Measurements from ENCODE around the gene EXOSC5.
"Not testable (repeated sequence)": the region's sequence is repeated elsewhere in the genome, so short reads cannot be mapped to it uniquely, and the experiment has no call there.

EXOSC5 gene

DNA sequence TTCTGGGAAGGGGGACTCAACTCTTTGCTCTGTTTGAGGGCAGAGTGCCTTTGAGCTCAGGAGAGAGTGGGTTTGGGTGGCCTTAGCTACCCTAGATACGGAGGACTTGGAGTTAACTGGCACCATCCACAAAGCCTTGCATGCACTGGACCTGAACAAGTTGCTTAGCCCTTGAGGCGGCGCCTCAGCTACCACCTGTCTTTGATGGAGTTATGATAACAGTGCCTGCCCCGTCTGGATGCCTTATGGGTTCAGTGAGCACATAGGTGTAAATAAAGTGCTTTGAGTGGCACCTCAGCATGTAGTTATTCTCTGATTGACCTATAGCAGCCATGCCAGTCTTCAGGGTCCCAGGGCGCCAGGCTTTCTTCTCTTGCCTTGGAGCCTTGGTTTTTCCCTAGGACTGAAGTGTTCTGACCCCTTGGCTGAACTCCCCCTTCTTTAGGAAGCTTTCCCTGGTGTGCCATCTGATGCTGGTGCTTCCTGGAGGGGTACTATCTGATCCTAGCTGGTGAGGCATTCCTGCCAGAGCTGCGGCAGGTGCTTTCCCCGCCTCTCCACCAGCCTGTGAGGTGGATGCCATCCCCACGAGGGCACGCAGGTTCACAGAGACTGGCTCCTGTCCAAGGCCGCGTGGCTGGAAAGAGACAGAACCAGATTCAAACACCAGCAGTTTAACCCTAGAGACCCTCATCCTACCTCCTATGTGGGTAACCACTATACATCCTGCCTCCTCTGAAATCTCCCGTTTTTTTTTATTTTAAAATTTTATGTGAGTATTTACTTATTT is 6.2 kb upstream of the EXOSC5 start:
- no peak for DNase-seq

DNA sequence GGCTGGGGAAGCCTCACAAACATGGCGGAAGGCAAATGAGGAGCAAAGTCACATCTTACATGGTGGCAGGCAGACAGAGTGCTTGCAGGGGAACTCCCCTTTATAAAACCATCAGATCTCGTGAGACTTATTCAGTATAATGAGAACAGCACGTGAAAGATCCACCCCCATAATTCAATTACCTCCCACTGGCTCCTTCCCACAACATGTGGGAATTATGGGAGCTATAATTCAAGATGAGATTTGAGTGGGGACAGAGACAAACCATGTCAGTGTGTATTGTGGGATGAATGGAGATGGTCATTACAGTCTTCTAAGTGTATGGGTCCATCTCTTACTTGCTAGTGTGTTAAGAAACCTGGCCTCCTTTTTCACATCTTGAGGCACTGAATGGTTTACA is 4.9 kb upstream of the EXOSC5 start:
- DNase-seq = no peak

DNA sequence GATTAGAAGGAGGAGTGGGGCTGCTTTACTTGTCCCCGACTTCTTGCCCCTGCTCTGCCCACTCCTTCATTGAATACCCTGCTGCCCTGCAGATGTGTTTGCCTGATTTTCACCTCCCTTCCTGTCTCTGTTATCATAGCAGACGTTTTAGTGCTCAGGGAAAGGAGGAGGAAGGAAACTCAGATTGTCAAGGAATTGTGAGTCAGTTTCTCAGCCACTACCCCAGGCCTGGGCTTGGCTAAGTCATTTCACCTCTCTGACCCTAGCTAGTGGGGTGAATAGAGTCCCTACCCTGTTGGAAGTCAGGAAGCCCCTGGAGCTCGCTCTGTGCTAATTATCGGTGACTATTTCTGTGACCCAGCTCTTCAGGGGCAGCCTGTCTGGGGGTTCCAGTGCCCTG is 4.3 kb upstream of the EXOSC5 start:
- no peak for DNase-seq

DNA sequence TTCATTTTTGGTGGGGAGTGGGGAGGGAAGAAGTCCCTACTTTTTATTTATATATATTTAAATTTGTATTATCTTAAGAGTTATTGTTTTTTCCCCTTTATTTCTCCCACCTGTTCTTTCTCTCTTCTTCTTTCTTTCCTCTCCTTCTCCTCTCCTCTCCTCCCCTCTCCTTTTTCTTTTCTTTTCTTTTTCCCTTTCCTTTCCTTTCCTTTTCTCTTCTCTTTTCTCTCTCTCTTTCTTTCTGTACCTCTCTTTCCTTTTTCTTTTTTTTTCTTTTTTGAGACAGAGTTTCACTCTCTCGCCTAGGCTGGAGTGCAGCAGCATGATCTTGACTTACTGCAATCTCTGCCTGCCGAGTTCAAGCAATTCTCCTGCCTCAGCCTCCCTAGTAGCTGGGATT is 2.4 kb upstream of the EXOSC5 start:
- DNase-seq = no peak

DNA sequence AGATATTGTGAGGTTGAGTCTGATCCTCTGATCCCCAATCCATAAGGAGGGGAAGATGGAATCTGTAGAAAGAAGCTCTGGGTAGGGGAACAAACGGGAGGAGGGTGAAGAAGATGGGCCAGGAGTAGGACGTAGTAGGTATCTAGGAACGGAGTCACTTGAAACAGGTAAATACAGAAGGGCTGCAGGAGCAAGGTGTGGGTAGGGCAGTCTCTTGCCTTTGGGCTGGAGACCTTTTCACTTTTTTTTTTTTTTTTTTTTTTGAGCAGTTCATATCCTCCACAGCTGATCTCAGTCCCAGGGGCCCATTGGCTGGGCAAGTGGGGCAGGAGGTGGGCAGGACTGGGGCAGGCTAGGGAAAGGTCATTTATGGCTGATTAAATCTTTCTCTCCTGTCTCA is 1.9 kb upstream of the EXOSC5 start:
- DNase-seq = no peak

DNA sequence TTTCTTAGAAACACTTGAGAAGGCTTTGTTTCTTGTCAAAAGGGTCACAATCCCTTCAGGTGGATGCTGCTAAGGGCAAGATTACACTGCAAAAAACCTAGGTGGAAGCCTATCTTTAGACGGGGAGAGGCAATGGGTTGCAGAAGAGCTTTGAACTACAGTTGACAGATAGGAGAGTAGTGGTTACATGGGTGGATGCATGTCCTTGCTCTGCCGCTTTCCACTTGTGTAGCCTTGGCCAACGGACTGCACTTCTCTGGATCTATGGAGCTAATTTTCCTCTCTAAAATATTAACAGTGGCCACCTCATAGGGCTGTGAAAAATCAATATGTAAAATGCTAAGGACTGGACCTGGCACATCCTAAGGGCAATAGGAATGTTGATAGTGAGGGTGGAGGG is 1.4 kb upstream of the EXOSC5 start:
- no peak for DNase-seq

DNA sequence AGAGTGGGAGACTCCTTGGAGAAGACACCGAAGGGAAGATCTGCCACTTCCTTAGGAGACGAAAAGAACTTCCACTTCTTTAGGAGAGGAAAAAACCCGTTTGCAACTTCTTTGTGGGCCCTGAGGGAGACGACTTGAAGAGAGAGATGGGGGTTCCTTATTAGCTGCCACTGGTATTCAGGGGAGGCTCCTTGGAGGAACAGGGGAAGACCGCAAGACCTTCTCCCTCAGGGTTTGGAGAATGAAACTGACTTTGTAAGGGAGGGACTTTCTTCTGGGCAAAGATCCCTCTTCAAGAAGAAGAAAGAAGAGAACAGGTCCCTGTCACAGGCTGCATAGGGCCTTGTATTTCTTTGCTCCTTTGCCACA is 875 bp upstream of the EXOSC5 start:
- DNase-seq = no peak

DNA sequence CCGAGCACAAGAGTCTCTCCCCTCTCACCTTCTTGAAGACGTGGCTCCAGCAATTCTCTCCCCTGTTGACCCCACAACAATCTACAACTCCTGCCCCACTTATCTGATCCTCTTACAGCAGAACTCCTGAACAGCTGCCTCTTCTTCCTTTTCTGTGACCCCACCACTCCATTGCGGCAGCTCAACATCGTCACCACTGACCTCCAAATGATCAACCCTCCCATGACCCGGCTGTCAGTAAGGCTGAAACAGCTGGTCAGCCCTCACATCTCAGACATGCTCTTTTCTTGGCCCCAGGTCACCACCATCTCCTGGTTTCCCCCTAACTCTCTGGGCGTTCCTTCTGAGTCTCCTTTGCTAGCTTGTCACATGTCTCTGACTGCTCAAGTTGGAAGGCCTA is 1.8 kb downstream of the EXOSC5 start:
- no peak for DNase-seq

DNA sequence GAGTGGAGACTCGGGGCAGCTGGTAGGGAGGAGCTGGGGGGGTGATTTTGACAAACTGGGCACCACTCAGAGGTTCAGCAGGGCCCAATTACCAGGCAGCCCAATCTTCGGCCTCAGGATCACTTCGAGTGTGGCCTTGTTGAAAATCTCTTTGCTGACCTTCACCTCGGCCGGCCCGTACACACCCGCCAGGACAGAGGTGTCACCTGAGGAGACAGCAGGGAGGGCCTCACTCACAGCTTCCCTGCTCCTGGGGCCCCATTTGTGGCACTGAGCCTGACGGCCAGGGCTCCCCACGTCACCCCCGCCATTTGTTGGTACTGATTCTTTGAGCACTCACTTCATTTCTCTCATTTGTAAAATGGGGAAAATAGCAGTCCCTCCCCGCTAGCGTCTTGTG is 4.4 kb downstream of the EXOSC5 start:
- no peak for DNase-seq

DNA sequence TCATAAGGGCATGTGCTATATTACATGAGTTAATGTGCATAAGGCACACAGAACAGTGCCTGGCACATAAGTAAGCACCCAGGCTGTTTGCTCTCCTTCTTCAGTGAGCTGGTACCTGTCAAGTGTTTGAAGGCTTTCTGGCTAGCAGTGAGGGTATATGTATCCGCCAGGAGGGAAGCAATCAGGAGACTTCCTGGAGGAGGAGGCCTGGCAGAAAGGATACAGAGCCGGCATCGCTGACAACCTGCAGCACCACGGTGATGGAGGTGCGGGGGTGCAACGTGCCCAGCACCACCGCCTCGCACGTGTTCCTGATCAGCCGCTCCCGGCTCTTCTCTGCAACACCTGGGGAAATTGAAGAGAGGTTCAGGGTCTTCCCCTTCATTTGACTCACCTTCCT is 5.5 kb downstream of the EXOSC5 start:
- DNase-seq = no peak

DNA sequence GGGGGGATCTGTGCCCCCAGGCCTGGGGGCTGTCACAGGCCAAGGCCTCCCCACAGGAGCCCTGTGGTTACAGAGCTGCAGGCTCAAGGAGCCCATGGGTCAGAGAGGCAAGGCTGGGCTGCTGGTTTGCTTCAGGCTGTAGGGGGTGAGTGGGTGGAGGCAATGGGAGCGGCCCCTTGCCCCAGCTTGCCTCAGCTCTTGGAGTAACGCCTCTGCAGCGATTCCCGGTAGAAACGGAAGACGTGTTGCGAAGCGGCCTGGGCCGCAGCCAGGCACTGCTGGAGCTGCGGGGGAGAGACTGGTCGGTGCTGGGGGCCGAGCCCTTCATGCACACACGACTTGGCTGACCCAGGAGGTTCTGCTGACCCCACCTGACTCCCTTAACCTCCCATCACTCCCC is 10.7 kb downstream of the EXOSC5 start:
- DNase-seq = no peak

DNA sequence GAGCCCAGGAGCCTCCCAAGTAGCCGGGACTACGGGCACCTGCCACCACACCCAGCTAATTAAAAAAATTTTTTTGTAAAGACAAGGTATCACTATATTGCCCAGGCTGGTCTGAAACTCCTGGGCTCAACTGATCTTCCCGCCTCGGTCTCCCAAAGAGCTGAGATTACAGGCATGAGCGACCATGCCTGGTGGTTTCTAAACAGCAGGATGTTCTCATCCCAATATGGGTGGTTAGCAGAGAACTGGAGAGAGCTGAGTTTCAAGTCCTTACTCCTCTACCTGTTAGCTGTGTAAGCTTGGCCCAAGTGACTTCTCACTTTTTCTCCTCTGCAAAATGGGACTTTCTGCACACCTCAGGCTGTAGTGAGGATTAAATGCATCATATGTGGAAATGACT is 12.8 kb downstream of the EXOSC5 start:
- no peak for DNase-seq

DNA sequence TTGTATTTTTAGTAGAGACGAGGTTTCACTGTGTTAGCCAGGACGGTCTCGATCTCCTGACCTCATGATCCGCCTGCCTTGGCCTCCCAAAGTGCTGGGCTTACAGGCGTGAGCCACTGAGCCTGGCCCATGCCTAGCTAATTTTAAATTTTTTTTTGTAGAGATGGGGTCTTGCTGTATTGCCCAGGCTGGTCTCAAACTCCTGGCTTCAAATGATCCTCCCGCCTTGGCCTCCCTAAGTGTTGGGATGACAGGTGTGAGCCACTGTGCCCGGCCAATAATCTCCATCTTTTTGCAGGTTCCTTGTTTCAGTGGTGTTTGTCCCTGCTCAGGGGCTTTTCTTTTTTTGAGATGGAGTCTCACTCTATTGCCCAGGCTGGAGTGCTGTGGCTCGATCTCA is 15.6 kb downstream of the EXOSC5 start:
- DNase-seq = not testable (repeated sequence)

DNA sequence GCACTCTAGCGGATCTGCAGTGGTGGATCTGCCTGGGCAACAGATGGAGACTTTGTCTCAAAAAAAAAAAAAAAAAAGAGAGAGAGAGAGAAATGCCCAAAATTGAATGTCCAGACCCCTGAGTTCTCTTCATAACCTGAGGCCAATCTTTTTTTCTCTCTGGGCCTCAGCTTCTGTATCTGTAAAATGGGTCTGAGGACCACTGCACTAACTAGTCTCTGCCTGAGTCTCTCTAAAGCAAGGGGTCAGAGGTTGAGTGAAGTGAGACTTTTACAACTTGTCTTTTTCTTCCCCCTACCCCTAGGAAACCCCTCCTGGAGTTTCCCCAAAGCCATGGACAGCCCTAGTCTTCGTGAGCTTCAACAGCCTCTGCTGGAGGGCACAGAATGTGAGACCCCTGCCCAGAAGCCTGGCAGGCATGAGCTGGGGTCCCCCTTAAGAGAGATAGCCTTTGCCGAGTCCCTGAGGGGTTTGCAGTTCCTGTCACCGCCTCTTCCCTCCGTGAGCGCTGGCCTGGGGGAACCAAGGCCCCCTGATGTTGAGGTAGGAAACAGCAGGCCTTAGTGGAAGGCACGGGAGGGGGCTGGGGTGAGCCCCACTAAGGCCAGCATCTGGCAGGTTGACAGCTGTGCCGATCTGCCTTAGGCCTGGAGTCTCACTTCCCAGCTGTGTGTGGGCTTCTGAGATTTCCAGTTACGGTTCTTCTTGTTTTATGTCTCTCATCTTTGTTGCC is 19.0 kb downstream of the EXOSC5 start:
- peak; percentile 50 for DNase-seq

DNA sequence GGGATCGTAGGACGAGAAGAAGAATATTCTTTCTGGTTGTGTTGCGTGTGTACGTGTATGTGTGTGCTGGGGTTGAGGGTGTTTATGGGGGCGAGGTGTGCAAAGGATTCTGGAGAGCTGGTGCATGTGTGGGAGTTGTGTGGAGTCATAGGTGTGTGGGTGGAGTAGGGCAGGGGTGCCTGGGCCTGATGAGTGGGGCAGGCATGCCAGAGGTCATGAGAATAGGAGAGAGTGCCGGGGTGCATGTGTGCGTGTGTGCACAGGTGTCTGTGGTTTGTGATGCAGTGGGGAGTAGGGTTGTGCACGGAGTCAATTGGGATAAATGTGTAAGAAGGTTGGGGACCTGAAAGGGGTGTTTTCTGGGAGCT is 20.2 kb downstream of the EXOSC5 start:
- DNase-seq = no peak

DNA sequence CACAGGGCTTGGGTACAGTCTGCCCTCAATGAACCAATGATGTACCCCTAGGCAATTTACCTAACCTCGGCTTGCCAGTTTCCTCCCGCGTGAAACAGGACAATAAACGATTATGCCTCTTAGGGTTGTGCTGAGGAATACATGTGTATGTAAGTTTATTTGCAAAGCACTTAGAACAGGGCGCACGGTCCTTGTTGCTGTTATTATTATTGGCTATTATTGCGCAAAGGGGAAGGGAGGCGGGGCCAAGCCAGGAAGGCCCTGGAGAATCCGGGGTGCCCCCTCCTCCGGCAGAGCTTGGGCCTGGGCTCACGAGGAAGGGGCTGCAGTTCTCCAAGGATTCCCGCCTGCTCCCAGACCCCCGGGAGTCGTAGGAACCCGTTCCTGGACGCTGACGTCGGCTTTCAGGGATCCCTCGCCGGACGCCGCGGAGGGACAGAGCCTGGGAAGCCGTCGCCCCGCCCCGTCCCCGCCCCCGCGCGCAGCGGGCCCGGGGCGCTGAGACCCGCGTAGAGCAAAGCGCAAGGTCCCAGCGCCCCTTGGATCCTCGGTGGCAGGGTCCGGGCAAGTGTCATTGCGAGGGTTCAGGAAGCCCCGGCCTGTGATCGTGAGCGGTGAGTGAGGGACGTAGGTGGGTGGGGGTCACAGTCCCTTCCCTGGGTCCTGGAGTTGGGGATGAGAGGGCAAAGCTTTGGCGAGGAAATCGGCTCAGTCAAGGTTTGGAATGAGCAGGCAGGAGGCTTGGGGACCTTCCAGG is 20.7 kb downstream of the EXOSC5 start, which contains the start of gene TMEM91:
Gene TMEM91, plus strand, starts transcription at position 293 of the 757 bp plus-strand sequence. CDS start 1,777 bp downstream, outside the sequence.
- peak; percentile 46 for DNase-seq

DNA sequence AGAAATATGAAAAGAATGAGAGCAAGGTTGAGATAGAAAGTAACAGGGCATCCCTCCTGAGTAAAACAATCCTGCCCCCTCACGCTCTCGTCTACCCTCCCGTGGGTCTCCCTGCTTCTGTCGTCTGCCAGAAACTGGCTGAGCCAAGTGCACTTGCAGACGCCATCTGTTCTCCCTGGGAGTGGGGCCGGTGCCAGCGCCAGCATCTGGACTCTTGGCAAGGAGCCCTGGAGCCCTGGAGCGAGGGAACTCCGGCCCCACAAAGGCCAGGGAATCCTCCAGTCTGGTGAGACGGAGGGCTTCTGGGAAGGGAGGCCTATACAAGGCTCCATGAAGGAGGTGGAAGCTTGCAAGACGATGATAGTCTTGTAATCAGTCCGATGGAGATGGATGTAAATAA is 23.2 kb downstream of the EXOSC5 start:
- DNase-seq = peak; percentile 89

DNA sequence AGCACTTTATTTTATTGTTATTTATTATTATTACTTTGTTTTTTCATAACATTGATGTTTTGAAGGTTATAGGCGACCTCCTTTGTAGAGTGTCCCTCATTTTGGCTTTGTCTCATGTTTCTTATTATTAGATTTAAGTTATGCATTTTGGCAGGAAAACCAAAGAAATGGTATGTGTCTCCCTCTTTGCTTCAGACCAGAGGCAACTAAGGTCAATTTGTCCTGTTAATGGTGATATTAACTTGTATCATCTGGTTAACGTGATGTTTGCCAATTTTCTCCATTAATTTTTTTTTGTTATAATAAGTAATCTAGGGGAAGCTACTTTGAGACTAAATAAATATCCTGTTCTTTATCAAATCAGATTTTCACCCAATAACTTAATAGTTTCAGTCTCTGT is 24.7 kb downstream of the EXOSC5 start:
- DNase-seq = no peak

DNA sequence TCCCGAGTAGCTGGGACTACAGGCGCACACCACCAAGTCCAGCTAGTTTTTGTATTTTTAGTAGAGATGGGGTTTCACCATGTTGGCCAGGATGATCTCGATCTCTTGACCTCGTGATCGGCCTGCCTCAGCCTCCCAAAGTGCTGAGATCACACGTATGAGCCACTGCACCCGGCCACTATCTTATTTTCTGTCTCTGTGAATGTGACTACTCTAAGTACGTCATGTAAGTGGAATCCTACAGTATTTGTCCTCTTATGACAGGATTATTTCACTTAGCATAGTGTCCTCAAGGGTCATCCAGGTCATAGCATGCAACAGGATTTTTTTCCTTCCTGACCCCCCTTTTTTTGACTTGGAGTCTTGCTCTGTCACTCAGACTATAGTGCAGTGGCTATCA is 25.6 kb downstream of the EXOSC5 start:
- no peak for DNase-seq

DNA sequence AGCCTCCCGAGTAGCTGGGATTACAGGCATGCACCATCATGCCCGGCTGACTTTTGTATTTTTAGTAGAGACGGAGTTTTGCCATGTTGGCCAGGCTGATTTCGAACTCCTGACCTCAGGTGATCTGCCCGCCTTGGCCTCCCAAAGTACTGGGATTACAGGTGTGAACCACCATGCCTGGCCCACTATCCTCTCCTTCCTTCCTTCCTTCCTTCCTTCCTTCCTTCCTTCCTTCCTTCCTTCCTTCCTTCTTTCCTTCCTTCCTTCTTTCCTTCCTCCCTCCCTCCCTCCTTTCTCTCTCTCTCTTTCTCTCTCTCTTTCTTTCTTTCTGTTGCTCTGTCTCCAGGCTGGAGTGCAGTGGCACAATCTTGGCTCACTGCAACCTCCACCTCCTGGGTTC is 26.0 kb downstream of the EXOSC5 start:
- DNase-seq = not testable (repeated sequence)

DNA sequence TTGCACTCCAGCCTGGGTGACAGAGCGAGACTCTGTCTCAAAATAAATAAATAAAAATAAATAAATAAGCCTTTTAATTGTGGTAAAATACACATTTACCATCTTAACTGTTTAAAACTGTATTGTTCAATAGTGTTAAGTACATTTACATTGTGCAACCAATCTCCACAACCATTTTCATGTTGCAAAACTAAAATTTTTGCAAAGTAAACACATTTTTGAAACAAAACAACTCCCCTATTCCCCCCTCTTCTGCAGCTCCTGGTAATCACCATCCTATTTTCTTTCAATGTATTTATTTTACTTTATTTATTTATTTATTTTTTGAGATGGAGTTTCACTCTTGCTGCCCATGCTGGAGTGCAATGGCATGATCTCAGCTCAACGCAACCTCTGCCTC is 27.4 kb downstream of the EXOSC5 start:
- DNase-seq = no peak

DNA sequence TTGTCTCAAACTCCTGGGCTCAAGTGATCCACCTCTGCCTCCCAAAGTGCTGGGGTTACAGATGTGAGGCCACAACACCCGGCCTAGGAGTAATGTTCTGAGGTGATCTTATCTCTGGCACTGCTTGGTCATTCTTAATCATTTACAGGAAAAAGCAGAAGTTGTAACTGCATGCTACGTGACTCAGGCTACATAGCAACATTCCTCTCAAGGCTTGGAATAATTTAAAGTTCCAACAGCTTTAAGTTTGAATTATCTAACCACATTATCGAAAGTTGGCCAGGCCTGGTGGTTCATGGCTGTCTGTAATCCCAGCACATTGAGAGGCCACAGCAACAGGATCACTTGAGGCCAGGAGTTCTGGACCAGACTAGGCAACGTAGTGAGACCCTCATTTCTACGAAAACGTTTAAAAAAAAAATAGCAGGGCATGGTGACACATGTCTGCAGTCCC is 29.3 kb downstream of the EXOSC5 start:
- DNase-seq = no peak

DNA sequence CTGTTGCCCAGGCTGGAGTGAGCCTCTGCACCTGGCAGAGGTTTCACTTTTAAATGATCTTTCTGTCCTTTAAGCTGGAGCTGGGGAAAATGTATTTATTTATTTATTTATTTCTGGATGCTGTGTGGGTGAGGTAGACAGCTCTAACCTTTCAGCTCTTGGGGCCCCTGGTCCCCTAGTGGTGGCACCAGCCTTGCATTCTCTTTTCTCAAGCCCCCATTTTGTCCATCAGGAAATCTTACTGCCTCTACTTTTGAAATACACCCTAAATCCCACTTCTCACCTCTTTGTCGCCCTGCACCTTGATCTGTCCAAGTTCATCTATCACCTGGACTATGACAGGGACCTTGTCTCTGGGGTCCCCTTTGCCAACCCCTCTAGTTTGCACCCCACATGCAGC is 31.1 kb downstream of the EXOSC5 start:
- DNase-seq = no peak
